Stimulated activated effector memory CD8-positive, alpha-beta T cell treated with anti-CD3 and anti-CD28 coated beads, Interleukin-12 subunit alpha, Interleukin-12 subunit beta, amount 100 ng/mL, for 72 hours (primary cell): ENCODE data around the gene IL20.
A peak's percentile ranks its signal among the peaks of the same experiment; 100 is the strongest.

Experiments used
- ATAC-seq: fragments of 150-1000 bp; cut with Tn5 transposase; 2 replicates; pipeline ENCODE4 v1.10.0; 2021
- DNase-seq, 2 donors: peaks; one replicate each; pipeline ENCODE4 v3.0.0; 2021 to 2022; ENCODE audit warnings: low spot score in 2 of 2
- H3K27ac Mint-ChIP-seq: one replicate; pipeline ENCODE4 v1.8.0; 2022; ENCODE audit warnings: mild to moderate bottlenecking, mixed read lengths
- H3K36me3 Mint-ChIP-seq: one replicate; pipeline ENCODE4 v1.8.0; 2022; ENCODE audit warnings: mild to moderate bottlenecking, mixed read lengths
- H3K4me1 Mint-ChIP-seq: one replicate; pipeline ENCODE4 v1.8.0; 2022; ENCODE audit warnings: mixed read lengths
- H3K4me3 Mint-ChIP-seq: one replicate; pipeline ENCODE4 v1.8.0; 2022; ENCODE audit warnings: mild to moderate bottlenecking, mixed read lengths
- H3K9me3 Mint-ChIP-seq: one replicate; pipeline ENCODE4 v1.8.0; 2022; ENCODE audit warnings: mixed read lengths

The IL20 gene

DNA sequence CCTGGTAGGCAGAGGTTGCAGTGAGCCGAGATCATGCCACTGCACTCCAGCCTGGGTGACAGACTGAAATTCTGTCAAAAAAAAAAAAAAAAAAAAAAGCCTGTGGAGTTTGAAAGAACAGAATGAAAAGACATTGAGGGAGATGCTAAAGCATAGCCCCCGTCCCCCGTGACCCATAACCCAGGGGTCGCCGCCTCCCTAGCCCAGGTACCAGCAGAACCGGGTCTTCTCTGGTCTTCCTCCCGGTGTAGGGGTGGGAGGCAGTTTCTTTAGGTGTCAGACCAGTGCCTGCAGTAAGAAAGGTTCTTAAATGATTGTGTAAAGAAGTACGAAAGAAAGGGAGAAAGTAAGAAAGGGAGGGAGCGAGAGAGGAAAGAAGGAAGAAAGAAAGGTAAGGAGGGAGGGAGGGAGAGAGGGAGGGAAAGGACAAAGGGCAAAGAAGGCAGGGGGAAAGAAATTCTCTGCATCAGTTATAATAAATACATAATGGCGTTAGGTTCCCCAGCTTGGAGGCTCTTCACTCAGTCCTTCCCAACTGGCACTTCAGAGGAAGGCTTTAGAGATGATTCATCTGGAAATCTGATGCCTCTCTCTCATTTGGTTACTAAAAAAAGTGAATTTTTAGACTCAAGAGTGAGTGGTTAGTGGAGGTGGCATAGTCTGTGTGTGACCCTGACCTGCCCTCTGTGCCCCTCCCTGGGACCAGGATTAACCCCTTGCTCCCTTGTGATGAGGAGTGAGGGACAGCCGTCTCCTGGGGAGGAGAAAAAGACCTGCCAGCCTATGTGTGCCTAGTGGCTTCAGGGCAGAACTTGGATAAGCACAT is 32.9 kb downstream of the IL20 start:
- no peak for DNase-seq
- no peak overlapping the region for H3K27ac Mint-ChIP-seq
- no peak for ATAC-seq
- H3K36me3 Mint-ChIP-seq: peaks cover 10% of the 10 kb centered on the region
- H3K4me3 Mint-ChIP-seq: no peak overlapping the region
- H3K4me1 Mint-ChIP-seq: peaks cover 27% of the 10 kb centered on the region
- no peaks in the 10 kb centered on the region for H3K9me3 Mint-ChIP-seq

DNA sequence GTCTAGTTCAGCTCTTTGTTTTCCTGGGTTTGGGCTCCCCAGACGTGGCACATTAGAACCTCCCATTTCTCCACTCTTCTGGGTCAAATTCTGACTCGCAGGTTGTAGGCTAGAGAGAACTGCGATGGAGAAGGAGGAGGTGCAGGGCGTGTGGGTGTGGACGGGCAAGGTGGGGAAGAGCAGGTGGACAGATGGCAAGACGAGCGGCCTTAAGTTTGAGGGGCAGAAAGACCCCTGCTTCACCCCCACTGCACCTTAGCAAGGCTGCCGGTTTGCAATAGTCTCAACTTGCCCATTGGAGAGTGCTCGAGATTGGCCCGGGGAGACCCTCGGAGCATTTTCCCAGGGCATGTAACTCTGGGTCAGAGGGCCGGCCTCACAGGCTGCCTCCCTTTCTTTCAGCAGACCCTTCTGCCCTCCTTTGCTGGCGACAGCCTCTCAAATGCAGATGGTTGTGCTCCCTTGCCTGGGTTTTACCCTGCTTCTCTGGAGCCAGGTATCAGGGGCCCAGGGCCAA is 33.5 kb downstream of the IL20 start:
- H3K9me3 Mint-ChIP-seq: no peaks in the 10 kb centered on the region
- ATAC-seq: no peak
- H3K27ac Mint-ChIP-seq: no peak overlapping the region
- no peak overlapping the region for H3K4me3 Mint-ChIP-seq
- no peak for DNase-seq
- H3K36me3 Mint-ChIP-seq: peaks cover 16% of the 10 kb centered on the region
- peaks cover 27% of the 10 kb centered on the region for H3K4me1 Mint-ChIP-seq

DNA sequence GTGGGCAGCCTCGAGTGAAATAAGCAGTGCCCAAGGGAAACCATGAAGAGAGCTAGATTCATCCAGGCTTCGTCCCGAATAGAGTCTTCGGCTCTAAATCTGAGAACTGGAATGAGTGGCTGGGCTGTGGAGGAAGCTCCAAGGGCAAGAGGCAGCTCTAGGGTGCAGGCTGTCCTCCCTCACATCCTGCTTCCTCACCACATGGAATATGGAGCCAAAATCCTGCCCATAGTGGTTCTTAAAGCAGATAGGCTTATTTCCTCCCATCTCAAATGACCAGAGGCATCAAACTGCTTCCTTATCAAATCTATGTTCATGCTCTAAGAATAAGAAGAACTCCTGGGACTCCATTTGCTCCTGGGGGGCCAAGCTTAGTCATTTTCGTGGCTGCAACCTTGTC is 34.3 kb downstream of the IL20 start:
- ATAC-seq (no peak), DNase-seq (no peak)
- Mint-ChIP-seq H3K27ac (no peak overlapping the region), H3K4me1 (peaks cover 31% of the 10 kb centered on the region), H3K4me3 (no peak overlapping the region), H3K9me3 (no peaks in the 10 kb centered on the region), H3K36me3 (peaks cover 24% of the 10 kb centered on the region)

DNA sequence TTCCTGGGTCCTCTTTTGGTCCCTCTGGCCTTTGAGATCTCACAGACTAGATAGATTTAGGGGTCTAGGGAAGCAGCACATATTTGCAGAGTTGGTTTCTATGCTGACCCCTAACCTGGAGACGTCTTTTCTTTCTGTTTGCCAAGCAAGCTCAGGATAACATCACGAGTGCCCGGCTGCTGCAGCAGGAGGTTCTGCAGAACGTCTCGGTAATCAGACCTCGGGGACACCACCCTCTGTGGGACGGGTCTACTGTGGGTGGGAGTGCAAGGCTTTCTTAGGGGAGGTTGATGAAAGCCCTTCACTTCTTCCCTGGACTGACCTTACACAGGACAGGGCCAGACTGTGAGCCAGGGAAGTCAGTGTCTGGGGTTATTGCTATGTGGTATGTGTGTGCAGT is 34.7 kb downstream of the IL20 start:
- Mint-ChIP-seq H3K27ac (no peak overlapping the region), H3K4me3 (no peak overlapping the region), H3K9me3 (no peaks in the 10 kb centered on the region), H3K4me1 (peaks cover 35% of the 10 kb centered on the region), H3K36me3 (peaks cover 28% of the 10 kb centered on the region)
- no peak for ATAC-seq
- no peak for DNase-seq

DNA sequence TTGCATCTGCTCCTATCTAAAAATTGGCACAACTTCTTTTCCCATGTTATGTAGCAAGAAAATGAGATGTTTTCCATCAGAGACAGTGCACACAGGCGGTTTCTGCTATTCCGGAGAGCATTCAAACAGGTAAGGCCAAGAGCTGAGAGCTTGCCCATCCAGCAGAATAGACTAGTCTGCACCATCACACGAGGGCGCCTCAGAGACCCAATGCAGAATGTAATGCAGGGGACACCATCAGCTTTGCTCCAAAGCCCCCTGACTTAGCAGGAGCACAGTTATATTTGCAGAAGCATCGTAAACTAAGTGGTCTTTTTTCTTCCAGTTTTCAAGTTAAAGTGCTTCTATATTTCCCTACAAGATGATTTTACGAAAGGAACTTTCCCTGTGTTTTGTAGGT is 36.5 kb downstream of the IL20 start:
- no peak for ATAC-seq
- H3K4me1 Mint-ChIP-seq: peaks cover 46% of the 10 kb centered on the region
- no peaks in the 10 kb centered on the region for H3K9me3 Mint-ChIP-seq
- H3K27ac Mint-ChIP-seq: no peak overlapping the region
- H3K4me3 Mint-ChIP-seq: no peak overlapping the region
- peaks cover 38% of the 10 kb centered on the region for H3K36me3 Mint-ChIP-seq
- DNase-seq: no peak

DNA sequence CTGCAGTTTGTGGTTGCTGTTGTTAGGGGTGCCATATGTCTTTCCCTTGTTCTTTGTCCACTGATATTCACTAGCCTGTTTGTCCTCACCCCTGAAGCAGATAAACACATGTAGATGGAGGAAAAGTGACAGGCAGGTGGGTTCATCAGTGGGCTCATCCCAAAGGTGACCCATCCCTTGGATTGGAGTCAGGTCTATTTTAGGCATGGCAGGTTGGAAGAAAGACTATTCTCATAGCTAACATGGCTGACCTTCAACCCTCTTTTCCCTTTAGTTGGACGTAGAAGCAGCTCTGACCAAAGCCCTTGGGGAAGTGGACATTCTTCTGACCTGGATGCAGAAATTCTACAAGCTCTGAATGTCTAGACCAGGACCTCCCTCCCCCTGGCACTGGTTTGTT is 37.3 kb downstream of the IL20 start:
- Mint-ChIP-seq H3K4me3 (no peak overlapping the region), H3K4me1 (peaks cover 40% of the 10 kb centered on the region), H3K9me3 (no peaks in the 10 kb centered on the region), H3K36me3 (peaks cover 44% of the 10 kb centered on the region), H3K27ac (peak overlapping the region; percentile 10)
- DNase-seq (no peak), ATAC-seq (no peak)

DNA sequence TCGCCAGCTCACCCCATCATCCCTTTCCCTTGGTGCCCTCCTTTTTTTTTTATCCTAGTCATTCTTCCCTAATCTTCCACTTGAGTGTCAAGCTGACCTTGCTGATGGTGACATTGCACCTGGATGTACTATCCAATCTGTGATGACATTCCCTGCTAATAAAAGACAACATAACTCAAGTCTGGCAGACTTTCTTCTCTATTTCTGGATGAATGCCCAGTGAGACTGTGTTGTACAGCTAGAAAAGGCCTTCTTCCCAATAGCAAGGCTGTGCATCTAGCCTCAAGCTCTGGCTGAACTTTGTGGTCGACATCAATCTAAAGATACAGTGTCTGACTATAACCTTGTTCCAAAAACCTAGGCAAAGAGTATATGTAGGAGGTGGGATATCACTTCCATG is 38.3 kb downstream of the IL20 start:
- Mint-ChIP-seq H3K9me3 (no peaks in the 10 kb centered on the region), H3K4me3 (no peak overlapping the region), H3K4me1 (peaks cover 38% of the 10 kb centered on the region), H3K27ac (peak overlapping the region; percentile 23), H3K36me3 (peaks cover 54% of the 10 kb centered on the region)
- ATAC-seq (no peak), DNase-seq (no peak)

DNA sequence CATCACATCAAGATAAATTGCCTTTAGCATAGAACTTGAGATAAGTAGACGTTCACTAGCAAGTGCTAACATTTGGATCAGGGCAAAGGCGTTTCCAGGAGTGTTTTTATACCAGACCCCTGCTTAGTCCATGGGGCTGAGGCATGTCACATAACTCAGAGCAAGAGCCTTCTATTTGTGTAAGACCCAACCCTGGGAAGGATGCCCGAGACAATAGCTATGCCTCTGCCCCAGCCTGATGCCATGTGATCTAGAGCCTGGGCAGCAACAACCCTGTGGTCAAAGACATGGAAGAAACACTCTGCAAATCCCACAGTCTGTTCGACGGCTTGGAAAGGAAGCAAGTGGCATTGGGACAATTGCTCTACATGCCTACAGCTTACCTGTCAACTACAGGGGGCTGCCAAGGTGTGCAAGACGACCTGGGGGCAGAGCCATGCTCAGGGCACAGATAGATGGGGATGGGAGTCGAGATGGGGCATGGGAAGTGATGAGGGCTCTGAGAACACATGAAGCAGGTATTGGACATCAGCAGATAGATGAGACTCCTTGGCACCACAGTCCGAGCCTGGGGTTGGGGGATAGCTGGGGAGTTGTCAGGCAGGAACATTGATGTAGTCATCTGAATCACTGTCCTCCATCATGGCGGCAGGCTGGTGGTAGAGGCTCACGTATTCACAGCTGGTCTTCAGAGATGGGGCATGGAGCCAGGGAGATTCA is 39.2 kb downstream of the IL20 start:
- Mint-ChIP-seq H3K4me3 (peak overlapping the region; percentile 28), H3K4me1 (peaks cover 37% of the 10 kb centered on the region), H3K27ac (peak overlapping the region; percentile 83), H3K9me3 (no peaks in the 10 kb centered on the region), H3K36me3 (peaks cover 60% of the 10 kb centered on the region)
- ATAC-seq (no peak), DNase-seq (no peak)

DNA sequence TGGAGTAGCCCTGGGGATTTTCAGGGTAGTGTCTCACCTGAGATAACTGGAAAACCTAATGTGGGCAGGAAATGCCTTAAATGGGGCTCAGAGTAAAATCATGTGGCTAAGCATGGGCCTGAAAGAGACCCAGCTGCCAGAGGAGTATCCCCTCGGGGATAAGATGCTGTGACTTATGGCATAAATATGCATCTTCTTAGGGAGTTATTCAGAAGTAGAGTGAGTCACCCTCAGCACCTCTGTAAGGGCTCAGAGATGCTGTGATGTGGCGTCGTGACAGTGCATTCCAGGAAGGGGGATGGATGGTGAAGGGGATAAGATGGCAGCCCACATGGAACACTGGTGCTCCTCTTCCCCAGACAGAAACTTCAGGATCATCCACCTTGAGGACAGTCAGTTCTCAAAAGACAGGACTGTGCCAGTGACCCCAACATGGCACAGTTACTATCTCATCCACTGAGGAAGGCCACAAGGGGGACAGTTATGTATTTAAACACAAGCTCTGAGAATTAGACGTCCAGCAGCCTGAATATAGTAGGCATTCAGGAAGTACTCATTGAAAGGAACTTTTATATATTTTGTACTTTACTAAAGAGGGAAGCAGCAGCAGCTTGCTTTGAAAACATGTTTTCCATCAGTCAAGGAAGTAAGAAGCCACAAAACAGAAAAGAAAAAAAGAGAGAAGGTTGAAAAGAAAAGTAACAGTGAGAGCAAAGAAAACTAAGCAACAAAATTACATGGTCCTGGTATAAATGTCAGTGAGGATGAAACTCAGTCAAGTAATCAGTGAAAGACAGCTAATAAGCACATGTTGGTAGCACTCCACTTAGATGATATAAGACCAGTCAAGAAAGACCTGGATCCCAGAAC is 40.1 kb downstream of the IL20 start:
- no peaks in the 10 kb centered on the region for H3K9me3 Mint-ChIP-seq
- ATAC-seq: peak; percentile 86
- peak overlapping the region; percentile 28 for H3K4me3 Mint-ChIP-seq
- H3K36me3 Mint-ChIP-seq: peaks cover 69% of the 10 kb centered on the region
- H3K4me1 Mint-ChIP-seq: peaks cover 39% of the 10 kb centered on the region
- DNase-seq: no peak
- peak overlapping the region; percentile 83 for H3K27ac Mint-ChIP-seq

DNA sequence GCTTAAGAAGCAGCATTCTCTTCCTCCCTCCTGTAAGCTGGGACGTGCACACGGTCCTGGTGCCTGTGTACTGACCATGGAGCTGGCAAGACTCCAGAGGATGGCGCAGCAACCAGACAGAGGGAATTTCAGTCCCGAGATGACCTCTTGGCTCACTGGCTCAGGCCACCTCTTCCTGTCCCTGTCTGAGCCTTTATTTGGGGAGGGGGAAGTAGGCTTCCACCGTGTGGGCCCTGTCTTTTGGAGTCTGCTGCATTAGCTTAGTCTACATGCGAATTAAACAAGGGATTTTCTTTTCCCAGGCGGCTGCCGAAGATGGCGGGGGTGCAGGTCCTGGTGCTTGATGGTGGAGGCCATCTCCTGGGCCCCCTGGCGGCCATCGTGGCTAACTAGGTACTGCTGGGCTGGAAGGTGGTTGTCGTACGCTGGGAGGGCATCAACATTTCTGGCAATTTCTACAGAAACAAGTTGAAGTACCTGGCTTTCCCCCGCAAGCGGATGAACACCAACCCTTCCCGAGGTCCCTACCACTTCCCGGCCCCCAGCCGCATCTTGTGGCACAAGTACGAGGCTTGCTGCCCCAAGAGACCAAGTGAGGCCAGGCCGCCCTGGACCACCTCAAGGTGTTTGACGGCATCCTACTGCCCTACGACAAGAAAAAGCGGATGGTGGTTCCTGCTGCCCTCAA is 42.0 kb downstream of the IL20 start:
- DNase-seq: no peak
- peaks cover 81% of the 10 kb centered on the region for H3K36me3 Mint-ChIP-seq
- no peak overlapping the region for H3K4me3 Mint-ChIP-seq
- peaks cover 57% of the 10 kb centered on the region for H3K4me1 Mint-ChIP-seq
- no peaks in the 10 kb centered on the region for H3K9me3 Mint-ChIP-seq
- ATAC-seq: no peak
- H3K27ac Mint-ChIP-seq: peak overlapping the region; percentile 38

DNA sequence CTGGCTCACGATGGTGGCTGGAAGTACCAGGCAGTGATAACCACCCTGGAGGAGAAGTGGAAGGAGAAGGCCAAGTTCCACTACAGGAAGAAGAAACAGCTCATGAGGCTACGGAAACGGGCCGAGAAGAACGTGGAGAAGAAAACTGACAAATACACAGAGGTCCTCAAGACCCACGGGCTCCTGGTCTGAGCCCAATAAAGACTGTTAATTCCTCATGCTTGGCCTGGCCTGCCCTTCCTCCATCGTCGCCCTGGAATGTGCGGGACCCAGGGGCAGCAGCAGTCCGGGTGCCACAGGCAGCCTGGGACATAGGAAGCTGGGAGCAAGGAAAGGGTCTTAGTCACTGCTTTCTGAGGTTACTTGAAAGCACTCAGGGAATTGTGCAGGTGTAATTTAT is 42.6 kb downstream of the IL20 start:
- peaks cover 83% of the 10 kb centered on the region for H3K36me3 Mint-ChIP-seq
- H3K9me3 Mint-ChIP-seq: no peaks in the 10 kb centered on the region
- DNase-seq: no peak
- peak overlapping the region; percentile 38 for H3K27ac Mint-ChIP-seq
- H3K4me3 Mint-ChIP-seq: peak overlapping the region; percentile 10
- peaks cover 63% of the 10 kb centered on the region for H3K4me1 Mint-ChIP-seq
- ATAC-seq: no peak

DNA sequence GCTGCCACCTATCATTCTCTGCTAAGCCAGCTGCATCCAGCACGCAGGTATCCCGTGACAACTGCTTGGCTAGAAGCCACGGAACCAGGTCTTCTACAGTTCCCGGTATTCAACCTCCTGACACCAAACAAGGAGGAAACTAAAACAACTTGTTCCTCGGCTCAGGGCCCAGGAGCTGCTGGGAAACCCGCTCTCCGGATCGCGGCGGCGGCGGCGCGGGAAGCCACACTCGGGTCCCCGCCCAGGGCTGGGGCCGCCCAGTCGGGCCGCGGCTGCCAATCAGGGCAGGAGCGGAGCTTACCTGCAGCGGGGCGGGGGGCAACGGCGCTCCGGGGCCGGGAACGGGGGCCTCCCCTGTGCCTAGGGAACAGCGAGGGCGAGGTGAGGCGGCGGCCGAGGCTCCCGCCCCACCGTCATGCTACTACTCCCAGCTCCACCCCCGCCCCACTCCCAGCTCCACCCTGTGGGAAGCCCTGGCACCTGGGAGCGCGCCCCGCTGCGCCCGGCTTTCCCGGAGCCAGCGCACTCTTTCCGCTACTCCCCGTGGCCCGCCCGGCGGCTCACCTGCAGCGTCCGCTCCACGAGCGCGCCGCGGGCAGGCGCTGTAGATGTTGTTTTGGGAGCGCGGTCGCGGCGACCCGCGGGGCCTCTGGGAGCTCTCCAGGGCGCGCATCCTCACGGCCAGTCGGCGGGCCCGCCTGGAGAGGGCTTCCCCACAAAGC is 43.9 kb downstream of the IL20 start:
- peak; percentile 46 for ATAC-seq
- Mint-ChIP-seq H3K9me3 (no peaks in the 10 kb centered on the region), H3K36me3 (peaks cover 79% of the 10 kb centered on the region), H3K27ac (no peak overlapping the region), H3K4me1 (peaks cover 76% of the 10 kb centered on the region), H3K4me3 (peak overlapping the region; percentile 40)
- no peak for DNase-seq

DNA sequence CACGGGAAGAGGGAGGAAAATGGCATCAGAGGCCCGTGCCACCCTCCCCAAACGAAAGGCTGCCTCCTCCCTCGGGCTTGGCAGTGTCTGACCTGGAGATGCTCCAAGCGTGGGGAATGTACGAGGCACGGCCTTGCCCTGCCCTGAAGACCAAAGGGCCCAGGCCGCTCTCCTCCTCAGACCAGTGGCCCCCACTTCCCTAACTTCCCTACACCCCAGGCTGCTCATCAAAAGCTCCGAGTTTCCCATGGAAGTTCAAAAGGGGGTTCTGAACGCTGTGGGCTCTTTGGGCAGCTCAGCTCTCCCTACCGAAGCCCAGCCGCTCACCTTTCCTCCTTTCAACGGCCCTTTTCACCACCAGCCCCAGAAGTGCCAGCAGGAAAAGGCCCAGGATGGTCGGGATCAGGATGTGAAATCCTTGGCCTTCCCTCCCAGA is 44.5 kb downstream of the IL20 start:
- Mint-ChIP-seq H3K4me3 (peak overlapping the region; percentile 40), H3K36me3 (peaks cover 73% of the 10 kb centered on the region)

DNA sequence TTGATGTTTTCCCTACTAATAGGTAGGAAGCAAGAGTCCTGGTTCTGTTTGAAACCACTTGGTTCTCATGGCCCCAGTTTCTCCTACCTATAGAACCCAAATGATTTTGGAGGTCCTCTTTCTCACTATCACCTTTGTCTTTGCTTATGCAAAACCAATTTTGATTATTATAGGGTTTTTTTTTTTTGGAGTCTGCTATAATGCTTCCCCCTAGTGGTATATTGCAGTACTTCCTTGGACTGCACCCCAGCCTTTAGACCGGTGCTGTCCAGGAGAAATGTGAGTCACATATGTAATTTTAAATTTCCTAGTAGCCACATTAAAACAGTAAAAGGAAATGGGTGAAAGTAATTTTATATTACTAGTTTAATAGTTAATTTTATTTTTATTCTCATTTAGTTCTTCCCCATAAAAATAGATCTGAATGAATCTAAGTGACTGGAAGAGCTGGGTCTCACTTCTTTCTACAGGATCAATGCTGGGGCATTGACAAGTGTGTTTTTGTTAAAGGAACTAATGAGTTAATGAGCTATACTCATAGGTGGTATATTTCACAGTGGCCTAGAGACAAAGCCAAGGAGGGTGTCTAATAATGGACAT is 45.7 kb downstream of the IL20 start:
- ATAC-seq (peak; percentile 45), DNase-seq (no peak)
- peaks cover 69% of the 10 kb centered on the region for H3K36me3 Mint-ChIP-seq
- H3K27ac Mint-ChIP-seq: no peak overlapping the region
- no peaks in the 10 kb centered on the region for H3K9me3 Mint-ChIP-seq
- H3K4me3 Mint-ChIP-seq: peak overlapping the region; percentile 40
- H3K4me1 Mint-ChIP-seq: peaks cover 76% of the 10 kb centered on the region

More for the DNA sequence above, 44.5 kb downstream of the IL20 start:
- DNase-seq: no peak
- Mint-ChIP-seq H3K4me1 (peaks cover 76% of the 10 kb centered on the region), H3K9me3 (no peaks in the 10 kb centered on the region), H3K27ac (no peak overlapping the region)
- peak; percentile 2 for ATAC-seq
